HepG2 (cell line): Measurements from ENCODE around the gene SOX8. TPM values are rescaled to one million over a fixed set of nuclear protein-coding genes. Genes with fewer than 3 reads are reported as not detected.

ENCODE experiments used
- AGO2 ChIP-seq: fragments of 200-400 bp; formaldehyde crosslinking; optimal IDR thresholded peaks from 2 replicates; pipeline ENCODE3; 2017; ENCODE audit warnings: mild to moderate bottlenecking, low read depth, low read length, moderate library complexity
- BORCS8-MEF2B ChIP-seq: sonication (generic); formaldehyde crosslinking; IDR thresholded peaks from 2 replicates; pipeline ENCODE4 v1.8.0; 2022; ENCODE audit warnings: mild to moderate bottlenecking, missing genetic modification reagents
- CEBPB ChIP-seq: IDR thresholded peaks from 2 replicates; pipeline ENCODE4 v1.6.1; 2011; ENCODE audit warnings: low read depth, low read length, improper control_type of control experiment, borderline replicate concordance
- CEBPG ChIP-seq: IDR thresholded peaks from 2 replicates; pipeline ENCODE4 v1.6.1; 2016
- FOXO1 ChIP-seq: sonication (generic); formaldehyde crosslinking; IDR thresholded peaks from 2 replicates; pipeline ENCODE4 v1.4.0; 2020; ENCODE audit warnings: missing genetic modification reagents
- GABPB1 ChIP-seq: IDR thresholded peaks from 2 replicates; pipeline ENCODE4 v1.6.1; 2016; ENCODE audit warnings: mild to moderate bottlenecking, missing genetic modification reagents, moderate library complexity, missing compliant biosample characterization
- HDAC1 ChIP-seq: sonication (generic); formaldehyde crosslinking; IDR thresholded peaks from 2 replicates; pipeline ENCODE4 v1.5.1; 2020; ENCODE audit warnings: mild to moderate bottlenecking, missing genetic modification reagents
- JARID2 ChIP-seq: sonication (generic); formaldehyde crosslinking; IDR thresholded peaks from 2 replicates; pipeline ENCODE4 v1.8.1; 2023; ENCODE audit warnings: missing genetic modification reagents, inconsistent platforms; ENCODE audit not compliant: insufficient replicate concordance
- KDM6A ChIP-seq: IDR thresholded peaks from 2 replicates; pipeline ENCODE4 v1.6.1; 2016; ENCODE audit warnings: low read depth
- MED13 ChIP-seq: sonication (generic); formaldehyde crosslinking; IDR thresholded peaks from 2 replicates; pipeline ENCODE4 v1.5.0; 2020; ENCODE audit warnings: missing genetic modification reagents
- MTA3 ChIP-seq: sonication (generic); formaldehyde crosslinking; IDR thresholded peaks from 2 replicates; pipeline ENCODE4 v1.4.0; 2020; ENCODE audit warnings: missing genetic modification reagents
- NCOA5 ChIP-seq: sonication (generic); formaldehyde crosslinking; IDR thresholded peaks from 2 replicates; pipeline ENCODE4 v1.4.0; 2020; ENCODE audit warnings: missing genetic modification reagents
- NONO ChIP-seq, 2 experiments: fragments of 450-650 bp in 1 of 2; sonication (generic) in 1 of 2; formaldehyde crosslinking in 1 of 2; IDR thresholded peaks in 1 of 2; conservative IDR thresholded peaks in 1 of 2; 2 replicates each; pipeline versions ENCODE4 v1.6.1 to v1.8.0; 2017 to 2022; ENCODE audit warnings: mild to moderate bottlenecking in 1 of 2, missing genetic modification reagents in 1 of 2, moderate library complexity in 1 of 2
- SRSF9 ChIP-seq: fragments of 200-400 bp; formaldehyde crosslinking; IDR thresholded peaks from 2 replicates; pipeline ENCODE4 v1.6.1; 2018; ENCODE audit warnings: borderline replicate concordance, mild to moderate bottlenecking, low read depth, low read length; ENCODE audit not compliant: insufficient read depth, poor library complexity, severe bottlenecking
- ZC3H4 ChIP-seq: sonication (generic); formaldehyde crosslinking; IDR thresholded peaks from 2 replicates; pipeline ENCODE4 v1.4.0; 2020; ENCODE audit warnings: missing genetic modification reagents, borderline replicate concordance
- ZNF18 ChIP-seq: sonication (generic); formaldehyde crosslinking; IDR thresholded peaks from 2 replicates; pipeline ENCODE4 v1.8.0; 2022; ENCODE audit warnings: mild to moderate bottlenecking, missing genetic modification reagents; ENCODE audit not compliant: insufficient replicate concordance
- ZNF24 ChIP-seq: fragments of 450-650 bp; IDR thresholded peaks from 2 replicates; pipeline ENCODE4 v1.6.1; 2017; ENCODE audit warnings: antibody characterized with exemption, mild to moderate bottlenecking
- ZNF274 ChIP-seq: sonication (generic); formaldehyde crosslinking; IDR thresholded peaks from 2 replicates; pipeline ENCODE4 v1.5.1; 2020; ENCODE audit warnings: mild to moderate bottlenecking, missing genetic modification reagents
- ZNF329 ChIP-seq: sonication (generic); formaldehyde crosslinking; IDR thresholded peaks from 2 replicates; pipeline ENCODE4 v1.9.0; 2021; ENCODE audit warnings: low read depth, mild to moderate bottlenecking, missing genetic modification reagents
- ZNF34 ChIP-seq: sonication (generic); formaldehyde crosslinking; IDR thresholded peaks from 2 replicates; pipeline ENCODE4 v1.4.0; 2020; ENCODE audit warnings: mild to moderate bottlenecking, missing genetic modification reagents, borderline replicate concordance
- ZNF468 ChIP-seq: sonication (generic); formaldehyde crosslinking; IDR thresholded peaks from 2 replicates; pipeline ENCODE4 v1.8.0; 2022; ENCODE audit warnings: mild to moderate bottlenecking, moderate library complexity, missing genetic modification reagents
- ZNF569 ChIP-seq: sonication (generic); formaldehyde crosslinking; IDR thresholded peaks from 2 replicates; pipeline ENCODE4 v1.5.0; 2020; ENCODE audit warnings: mild to moderate bottlenecking, missing genetic modification reagents, moderate library complexity, borderline replicate concordance
- ZNF570 ChIP-seq: sonication (generic); formaldehyde crosslinking; IDR thresholded peaks from 2 replicates; pipeline ENCODE4 v1.4.0; 2020; ENCODE audit warnings: mild to moderate bottlenecking, missing genetic modification reagents, borderline replicate concordance
- ZNF761 ChIP-seq: sonication (generic); formaldehyde crosslinking; conservative IDR thresholded peaks from 2 replicates; pipeline ENCODE4 v1.4.0; 2020; ENCODE audit warnings: mild to moderate bottlenecking, missing genetic modification reagents
- ZNF768 ChIP-seq: sonication (generic); formaldehyde crosslinking; IDR thresholded peaks from 2 replicates; pipeline ENCODE4 v1.4.0; 2020; ENCODE audit warnings: missing genetic modification reagents
- ZNF891 ChIP-seq: sonication (generic); formaldehyde crosslinking; IDR thresholded peaks from 2 replicates; pipeline ENCODE4 v1.5.0; 2020; ENCODE audit warnings: mild to moderate bottlenecking, missing genetic modification reagents
- polyA plus RNA-seq, 8 experiments: library from polyadenylated mRNA; depleted of rRNA in 3 of 8; stranded (reverse) in 7 of 8; unstranded in 1 of 8; fragments of >200 nt; fragmentation: Illumina TruSeq in 4 of 8; extraction: Trizol in 4 of 8; gene quantifications; 2 replicates each; pipeline versions ENCODE4 v1.2.1 to v1.2.3, GENCODE V29; 2011 to 2016; ENCODE audit warnings: low read depth in 4 of 8, missing spikeins in 1 of 8, mixed read lengths in 1 of 8; ENCODE audit not compliant: insufficient read depth in 1 of 8
- total RNA-seq, 5 experiments: library from RNA; depleted of rRNA; stranded (reverse); fragments of >200 nt; fragmentation: Illumina TruSeq; extraction: Trizol; gene quantifications; 2 replicates each; pipeline ENCODE4 v1.2.3, GENCODE V29; 2016; ENCODE audit warnings: low read depth in 1 of 5
- TF ChIP-seq, protein P1 (sequence below): sonication (generic); formaldehyde crosslinking; IDR thresholded peaks from 2 replicates; pipeline ENCODE4 v1.4.0; 2020; ENCODE audit warnings: mild to moderate bottlenecking, missing genetic modification reagents, borderline replicate concordance

Gene SOX8
- total and polyA plus RNA-seq, 2 of the 13 experiments (the other 11 are each of a cell fraction or from before 2014, with no cell fraction given) = 0.20 to 0.28 TPM

DNA sequence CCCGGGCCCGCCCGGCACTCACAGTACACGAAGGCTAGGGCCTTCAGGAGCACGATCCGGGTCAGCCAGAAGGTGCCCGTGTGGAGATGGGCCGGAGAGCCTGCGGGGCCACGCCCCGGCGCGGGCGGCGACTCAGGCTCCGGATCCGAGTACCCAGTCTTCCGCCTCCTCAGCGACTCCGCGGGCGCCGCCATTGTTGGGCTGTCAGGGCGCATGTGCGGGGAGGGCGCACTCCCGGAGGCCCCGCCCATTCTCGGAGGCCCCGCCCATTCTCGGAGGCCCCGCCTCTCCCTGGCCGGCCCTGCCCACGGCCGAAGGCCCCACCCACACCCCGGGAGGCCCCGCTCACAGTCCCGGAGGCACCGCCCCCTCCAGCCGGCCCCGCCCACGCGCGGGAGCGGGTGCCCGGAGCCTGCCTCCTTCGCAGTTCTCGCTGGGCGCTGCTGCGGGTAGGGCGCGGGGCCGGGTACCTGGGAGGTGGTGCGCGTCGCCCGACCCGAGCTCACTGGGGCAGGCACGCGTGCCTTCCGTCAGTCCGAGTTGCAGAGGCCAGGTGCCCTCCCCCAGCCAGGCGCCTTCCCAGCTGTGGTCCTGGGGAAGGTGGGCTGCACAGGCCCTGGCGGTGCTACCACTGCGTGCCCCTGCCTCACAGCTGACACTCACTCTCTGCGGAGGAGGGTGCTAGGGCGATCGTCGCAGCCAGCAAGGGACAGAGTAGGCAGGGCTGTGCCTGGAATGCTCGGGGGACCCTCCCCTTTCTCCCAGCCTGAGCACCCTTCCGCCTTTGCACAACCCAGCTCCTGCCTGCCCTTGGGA, 10.6 kb upstream of the SOX8 start, which contains the start of gene LMF1 (continued):
- TF ChIP-seq ZNF34 (CRISPR knock-in tag) (0 out of 2 replicates have a peak, but pooled peaks have one; percentile 84), ZNF329 (CRISPR knock-in tag) (0 out of 2 replicates have a peak, but pooled peaks have one; percentile 48), GABPB1 (CRISPR knock-in tag) (peak; percentile 78), ZNF468 (CRISPR knock-in tag) (0 out of 2 replicates have a peak, but pooled peaks have one; percentile 61), BORCS8-MEF2B (CRISPR knock-in tag) (no peak; the same call in 1 of the 2 replicates), CEBPG (CRISPR knock-in tag) (peak; percentile 68), HDAC1 (peak; percentile 77; the same call in 1 of the 2 replicates), ZNF891 (CRISPR knock-in tag) (peak; percentile 53), ZC3H4 (CRISPR knock-in tag) (peak; percentile 43; the same call in 1 of the 2 replicates), ZNF274 (CRISPR knock-in tag) (peak; percentile 57), ZNF18 (CRISPR knock-in tag) (peak; percentile 70), ZNF768 (CRISPR knock-in tag) (peak; percentile 69; the same call in 1 of the 2 replicates), AGO2 (peak; percentile 85), SRSF9 (no peak), JARID2 (no peak), ZNF569 (CRISPR knock-in tag) (0 out of 2 replicates have a peak, but pooled peaks have one; percentile 16), MTA3 (no peak), ZNF24 (no peak), ZNF570 (no peak; the same call in 1 of the 2 replicates), KDM6A (CRISPR knock-in tag) (peak; percentile 34; the same call in 1 of the 2 replicates), MED13 (CRISPR knock-in tag) (0 out of 2 replicates have a peak, but pooled peaks have one; percentile 41), NCOA5 (CRISPR knock-in tag) (no peak), NONO (IDR thresholded peaks at IDR 0.05) (no peak), NONO (CRISPR knock-in tag; conservative IDR thresholded peaks at IDR 0.05) (peak; percentile 95), FOXO1 (CRISPR knock-in tag) (peak; percentile 70), CEBPB (peak; percentile 68; the same call in 1 of the 2 replicates), ZNF761 (CRISPR knock-in tag) (0 out of 2 replicates have a peak, but pooled peaks have one; percentile 64)
- TF ChIP-seq, protein P1, sequence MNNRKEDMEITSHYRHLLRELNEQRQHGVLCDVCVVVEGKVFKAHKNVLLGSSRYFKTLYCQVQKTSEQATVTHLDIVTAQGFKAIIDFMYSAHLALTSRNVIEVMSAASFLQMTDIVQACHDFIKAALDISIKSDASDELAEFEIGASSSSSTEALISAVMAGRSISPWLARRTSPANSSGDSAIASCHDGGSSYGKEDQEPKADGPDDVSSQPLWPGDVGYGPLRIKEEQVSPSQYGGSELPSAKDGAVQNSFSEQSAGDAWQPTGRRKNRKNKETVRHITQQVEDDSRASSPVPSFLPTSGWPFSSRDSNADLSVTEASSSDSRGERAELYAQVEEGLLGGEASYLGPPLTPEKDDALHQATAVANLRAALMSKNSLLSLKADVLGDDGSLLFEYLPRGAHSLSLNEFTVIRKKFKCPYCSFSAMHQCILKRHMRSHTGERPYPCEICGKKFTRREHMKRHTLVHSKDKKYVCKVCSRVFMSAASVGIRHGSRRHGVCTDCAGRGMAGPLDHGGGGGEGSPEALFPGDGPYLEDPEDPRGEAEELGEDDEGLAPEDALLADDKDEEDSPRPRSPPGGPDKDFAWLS = peak; percentile 62; the same call in 1 of the 2 replicates
